VCaP (cell line): ENCODE measurements around the gene AFAP1.

Source experiments
- H3K27ac ChIP-seq: fragments of 450-650 bp; 2 replicates; pipeline ENCODE4 v1.5.1; 2017
- CTCF ChIP-seq: fragments of 450-650 bp; conservative IDR thresholded peaks from 2 replicates; pipeline ENCODE4 v1.5.1; 2017; ENCODE audit warnings: mild to moderate bottlenecking, moderate library complexity

Gene AFAP1

GRCh38 chr4:7831858-7832730, 107.6 kb downstream of the AFAP1 start:
- H3K27ac ChIP-seq, result no peak overlapping the region

GRCh38 chr4:7831330-7831729, 108.3 kb downstream of the AFAP1 start:
- H3K27ac ChIP-seq, result no peak overlapping the region
- no peak for TF ChIP-seq CTCF

More at GRCh38 chr4:7831858-7832730, 107.6 kb downstream of the AFAP1 start:
- TF ChIP-seq CTCF, result no peak

- no peak for TF ChIP-seq CTCF
- no peak overlapping the region for H3K27ac ChIP-seq
Measured at GRCh38 chr4:7830747-7831146, 108.9 kb downstream of the AFAP1 start.

GRCh38 chr4:7829652-7830580, 109.7 kb downstream of the AFAP1 start:
- no peak for TF ChIP-seq CTCF
- H3K27ac ChIP-seq, result no peak overlapping the region

- no peak for TF ChIP-seq CTCF
- H3K27ac ChIP-seq, result no peak overlapping the region
Measured at GRCh38 chr4:7828793-7829301, 110.8 kb downstream of the AFAP1 start.

- no peak for TF ChIP-seq CTCF
- H3K27ac ChIP-seq, result no peak overlapping the region
Measured at GRCh38 chr4:7828011-7828720, 111.5 kb downstream of the AFAP1 start.
